Germinal center (tissue), 1 donor: ENCODE measurements around the gene MAPKAPK2.

ENCODE experiments used
- DNase-seq: peaks from one replicate; pipeline ENCODE4 v3.0.0; 2012; ENCODE audit warnings: mixed read lengths, low spot score

The MAPKAPK2 gene

GRCh38 chr1:206661161-206661820, 23.4 kb upstream of the MAPKAPK2 start:
- no peak for DNase-seq

DNA sequence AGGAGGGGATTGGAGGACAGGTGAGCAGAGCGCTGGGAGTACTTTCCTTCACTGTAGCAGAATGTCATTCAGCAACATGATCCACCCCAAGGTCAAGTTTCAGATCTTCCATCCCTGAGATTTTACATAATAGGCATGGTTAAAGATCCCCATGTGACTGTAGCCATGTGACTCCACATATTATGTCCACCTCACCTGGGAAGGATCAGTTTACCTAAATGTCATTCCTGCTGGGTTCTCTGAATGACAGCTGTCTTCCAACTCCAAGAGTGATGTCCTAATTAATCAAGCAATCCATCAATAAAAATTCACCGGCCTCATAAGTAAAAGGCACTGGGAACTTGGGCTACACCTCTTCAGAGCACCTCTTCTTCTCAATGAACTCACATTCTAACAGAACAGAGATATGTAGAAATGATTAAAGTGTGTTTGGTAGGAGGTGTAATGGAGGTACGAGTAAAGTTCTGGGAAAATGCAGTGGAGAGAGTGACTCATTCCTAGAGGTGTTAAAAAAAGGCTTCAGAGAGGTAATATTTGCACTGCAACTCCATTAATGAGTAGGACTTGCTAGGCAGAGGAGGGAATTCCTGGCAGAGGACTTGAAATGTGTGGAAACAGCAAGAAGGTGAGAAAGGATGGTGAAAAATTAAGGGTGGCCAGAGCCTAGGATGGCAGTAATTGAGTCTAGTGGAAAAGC, 22.2 kb upstream of the MAPKAPK2 start:
- no peak for DNase-seq

- no peak for DNase-seq
These were observed 21.3 kb upstream of the MAPKAPK2 start for GRCh38 chr1:206663362-206663761.

DNA sequence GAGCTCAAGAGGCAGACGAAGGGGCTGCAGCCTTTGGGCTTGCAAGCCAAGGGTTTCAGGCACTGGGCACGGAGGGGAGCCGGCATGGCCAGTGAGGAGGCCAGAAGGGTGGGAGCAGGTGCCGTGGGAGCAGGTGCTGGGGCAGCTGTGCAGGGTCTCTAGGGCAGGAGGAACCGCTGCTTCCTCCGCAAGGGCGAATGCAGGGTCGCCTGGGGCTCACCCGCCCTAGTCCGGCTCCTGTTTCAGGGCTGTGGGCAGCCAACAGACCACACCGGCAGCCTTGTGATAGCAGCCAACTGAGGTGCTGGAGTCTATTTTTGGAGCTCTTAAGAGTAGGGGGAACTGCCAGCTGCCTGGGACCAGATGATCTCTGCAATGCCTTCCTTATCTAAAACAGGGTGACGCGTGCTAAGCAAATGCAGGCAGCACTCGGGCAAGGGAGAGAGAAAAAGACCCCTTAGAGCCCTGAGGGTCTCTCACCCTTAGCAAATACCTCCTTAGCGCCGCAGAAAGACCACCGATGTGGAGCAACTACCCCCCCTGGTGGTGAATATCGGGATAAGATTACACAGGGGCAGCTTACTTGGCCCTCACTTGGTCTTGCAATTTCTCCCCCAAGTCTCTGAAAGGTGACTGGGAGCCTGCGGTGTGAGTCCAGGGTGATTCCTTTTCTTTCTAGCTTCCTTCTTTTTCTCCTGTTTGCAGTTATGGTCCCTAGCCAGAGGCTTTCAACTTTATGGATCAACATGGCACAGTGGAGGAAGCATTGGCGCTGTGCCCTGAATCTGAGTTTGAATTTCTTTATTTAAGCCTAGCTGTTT, 20.7 kb upstream of the MAPKAPK2 start:
- DNase-seq: peak; percentile 81

DNA sequence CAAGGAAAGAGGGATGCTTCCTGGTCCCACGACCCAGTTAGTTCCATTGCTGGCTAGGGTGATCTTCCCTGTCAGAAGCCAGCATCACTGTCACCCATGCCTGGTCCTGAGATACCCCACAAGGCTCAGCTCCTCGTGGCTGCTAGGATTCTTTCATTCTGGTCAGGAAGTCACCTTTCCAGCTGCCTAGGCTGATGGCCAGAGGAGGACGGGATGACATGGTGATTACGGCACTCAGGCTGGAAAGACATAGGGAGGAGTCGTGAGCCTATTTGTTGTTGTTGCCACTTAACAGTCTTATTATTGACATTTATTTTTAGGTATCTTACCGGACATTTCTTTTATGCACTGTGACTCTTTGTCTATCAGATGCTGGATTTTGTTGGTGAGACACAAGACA, 20.0 kb upstream of the MAPKAPK2 start:
- no peak for DNase-seq

DNA sequence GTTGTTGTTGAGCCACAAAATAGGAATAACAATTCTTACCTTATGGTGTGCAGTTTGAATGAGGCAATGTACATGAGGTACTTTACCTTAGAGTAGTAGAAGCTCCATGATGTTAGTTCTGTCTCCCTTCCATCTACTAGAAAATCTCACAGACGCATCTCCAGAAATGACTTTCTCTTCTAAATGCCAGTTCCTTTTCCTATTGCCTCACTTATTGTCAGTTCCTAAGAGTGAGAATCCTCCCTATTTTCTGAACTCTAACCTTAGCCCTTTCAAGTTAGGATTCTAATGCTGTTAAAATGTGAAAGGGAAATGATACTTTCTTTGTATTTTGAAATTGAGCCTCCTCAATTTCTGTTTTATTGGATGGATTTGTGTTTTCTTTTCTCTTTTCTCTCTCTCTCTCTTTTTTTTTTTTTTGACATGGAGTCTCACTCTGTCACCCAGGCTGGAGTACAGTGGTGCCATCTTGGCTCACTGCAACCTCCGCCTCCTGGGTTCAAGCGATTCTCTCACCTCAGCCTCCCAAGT, 18.6 kb upstream of the MAPKAPK2 start:
- DNase-seq: no peak

DNA sequence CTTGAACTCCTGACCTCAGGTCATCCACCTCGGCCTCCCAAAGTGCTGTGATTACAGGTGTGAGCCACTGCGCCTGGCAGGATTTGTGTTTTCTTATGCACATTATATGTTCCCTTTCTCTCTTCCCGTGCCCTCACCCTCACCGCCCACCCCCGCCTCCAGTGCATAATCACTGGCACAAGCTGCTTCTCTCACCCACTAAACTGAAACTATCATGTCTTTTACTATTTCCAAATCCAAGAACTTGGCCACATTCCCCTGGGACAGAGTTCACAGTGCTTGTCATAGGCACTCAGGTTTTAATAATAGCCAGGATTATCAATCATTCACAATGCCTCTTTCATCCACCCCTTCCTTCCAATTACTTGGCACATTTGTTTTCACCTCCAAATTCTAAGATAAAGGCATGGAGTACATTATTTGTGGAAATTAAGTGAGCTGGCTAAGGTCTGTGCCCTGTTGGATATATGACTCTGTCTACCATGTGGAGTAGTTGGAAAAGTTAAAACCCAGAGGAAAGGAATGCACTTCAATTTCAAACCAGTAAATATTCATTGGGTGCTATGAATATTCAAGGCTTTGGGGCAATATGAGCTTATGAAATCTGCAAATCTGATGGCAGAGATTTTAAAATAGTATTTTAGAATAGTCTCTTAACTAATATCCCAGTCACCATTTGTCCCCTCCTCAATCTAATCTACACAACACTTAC, 17.6 kb upstream of the MAPKAPK2 start:
- no peak for DNase-seq

DNA sequence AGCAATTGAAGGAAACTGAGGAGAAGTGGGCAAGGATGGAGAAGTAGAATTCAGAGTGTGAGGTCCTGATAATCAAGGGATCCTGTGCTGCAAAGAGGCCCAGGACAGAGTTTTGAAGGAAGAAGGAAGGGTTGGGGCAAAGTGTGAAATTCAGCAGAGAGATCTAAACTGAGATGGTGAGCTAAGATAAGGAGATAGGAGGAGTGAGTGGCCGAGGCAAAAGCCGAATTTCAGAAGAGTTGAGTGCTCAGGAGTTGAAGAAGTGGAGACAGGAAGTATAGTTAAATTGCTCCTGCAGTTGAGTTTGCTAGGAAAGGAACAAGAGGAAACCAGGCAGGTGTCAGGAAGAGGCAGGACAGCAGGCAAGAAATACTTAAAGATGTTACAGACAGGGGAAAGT, 16.4 kb upstream of the MAPKAPK2 start:
- no peak for DNase-seq

GRCh38 chr1:206668874-206669410, 15.8 kb upstream of the MAPKAPK2 start:
- no peak for DNase-seq

GRCh38 chr1:206672011-206672688, 12.6 kb upstream of the MAPKAPK2 start:
- no peak for DNase-seq

GRCh38 chr1:206672844-206673758, 11.6 kb upstream of the MAPKAPK2 start:
- no peak for DNase-seq

GRCh38 chr1:206674236-206674635, 10.5 kb upstream of the MAPKAPK2 start:
- no peak for DNase-seq

DNA sequence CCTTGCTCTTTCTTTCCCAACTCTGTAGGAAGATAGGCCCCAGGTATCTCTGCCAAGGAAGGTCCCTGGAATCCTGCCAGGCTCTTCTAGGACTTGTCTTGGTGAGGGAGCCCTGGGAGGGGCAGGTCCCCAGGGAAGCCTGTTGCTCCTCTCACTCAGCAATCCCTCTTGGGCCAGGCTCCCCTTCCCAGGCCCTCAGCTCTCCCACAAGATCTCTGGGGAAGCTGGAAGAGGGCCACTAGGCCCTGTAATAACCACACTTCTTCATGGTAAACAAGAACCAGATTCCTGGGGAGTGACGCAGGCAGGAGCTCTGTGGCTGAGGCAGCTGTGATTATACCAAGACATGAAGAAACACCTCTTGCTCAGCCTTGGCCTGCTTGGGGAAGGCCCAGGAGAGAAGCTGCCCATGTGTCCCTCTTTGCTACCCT, 9.9 kb upstream of the MAPKAPK2 start:
- no peak for DNase-seq

DNA sequence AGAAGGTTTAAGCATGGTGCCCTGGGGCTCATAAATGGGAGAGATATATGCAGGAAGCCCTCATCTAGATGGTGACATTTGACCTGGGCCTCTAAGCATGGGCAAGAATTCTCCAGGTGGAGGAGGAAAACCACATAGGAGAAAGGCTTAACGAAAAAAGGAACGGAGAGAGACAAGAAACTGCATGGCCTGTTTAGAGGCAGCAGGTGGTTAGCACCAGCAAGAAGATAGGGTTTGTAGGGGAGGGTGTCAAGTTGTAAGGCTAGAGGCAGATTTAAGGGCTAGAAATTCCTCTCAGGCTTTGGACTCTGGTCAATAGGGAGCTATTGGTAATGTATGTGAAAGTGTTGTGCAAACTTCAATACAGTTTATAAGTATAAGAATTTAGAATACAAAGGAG, 8.2 kb upstream of the MAPKAPK2 start:
- DNase-seq: no peak

- DNase-seq: no peak
These were observed 6.2 kb upstream of the MAPKAPK2 start for GRCh38 chr1:206678490-206678889.

DNA sequence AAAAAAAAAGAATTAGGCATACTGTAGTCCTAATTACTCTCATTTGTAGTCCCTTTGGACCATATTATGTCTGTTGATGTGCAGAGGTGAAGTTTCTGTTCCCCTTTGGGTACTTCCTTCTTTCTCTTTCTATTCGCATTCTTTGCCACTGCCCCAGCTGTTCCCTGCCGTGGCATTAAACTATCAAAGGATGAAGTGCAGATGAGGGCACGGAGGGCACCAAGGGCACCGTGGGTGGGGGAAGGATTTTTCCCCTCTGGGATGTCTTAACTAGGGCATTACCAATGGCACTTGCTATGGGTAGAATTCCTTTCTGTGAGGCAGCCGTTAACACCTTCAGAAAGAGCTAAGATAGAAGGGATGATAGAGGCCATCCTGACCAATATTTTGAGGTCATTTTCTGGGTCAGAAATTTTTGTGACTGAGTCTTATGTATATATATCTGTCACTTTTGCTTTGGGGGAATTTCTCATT, 4.9 kb upstream of the MAPKAPK2 start:
- DNase-seq: peak; percentile 77

DNA sequence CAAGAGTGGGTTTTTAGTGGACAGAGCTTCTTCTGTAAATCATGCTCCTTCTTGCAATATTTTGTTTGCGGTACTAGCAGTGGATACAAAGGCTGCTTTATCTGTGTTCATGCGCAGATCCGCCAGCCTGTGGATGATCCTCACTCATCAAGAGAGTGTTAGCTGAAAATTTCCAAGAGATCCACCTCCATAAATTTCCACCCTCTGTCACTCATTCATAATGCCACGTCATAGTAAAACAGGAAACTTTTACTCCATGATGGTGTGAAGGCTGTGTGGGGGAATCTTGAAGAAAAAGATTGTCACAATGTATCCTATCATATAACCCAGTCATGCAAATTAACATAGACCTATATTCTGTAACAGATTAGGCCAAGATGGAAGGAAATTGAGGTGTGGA, 4.4 kb upstream of the MAPKAPK2 start:
- DNase-seq: no peak

DNA sequence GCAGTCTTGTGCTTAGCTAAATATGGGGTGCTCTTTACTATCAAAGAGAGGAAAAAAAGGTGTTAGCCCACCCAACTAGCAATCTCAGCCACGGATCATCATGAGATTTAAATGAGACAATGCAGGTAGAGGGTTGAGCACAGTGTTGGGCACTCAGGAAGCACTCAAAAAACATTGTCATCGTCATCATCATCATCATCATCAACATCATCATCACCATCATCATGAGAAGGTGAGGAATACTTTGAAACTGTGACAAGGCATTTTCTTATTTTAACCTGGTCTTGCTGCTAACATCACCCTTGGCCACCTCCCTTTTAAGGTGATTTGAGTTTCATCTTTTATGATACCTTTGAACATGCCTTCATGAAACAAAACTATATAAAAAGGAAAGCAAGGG, 3.3 kb upstream of the MAPKAPK2 start:
- no peak for DNase-seq

- DNase-seq: peak; percentile 40
These were observed 2.6 kb upstream of the MAPKAPK2 start for GRCh38 chr1:206682111-206682510.

DNA sequence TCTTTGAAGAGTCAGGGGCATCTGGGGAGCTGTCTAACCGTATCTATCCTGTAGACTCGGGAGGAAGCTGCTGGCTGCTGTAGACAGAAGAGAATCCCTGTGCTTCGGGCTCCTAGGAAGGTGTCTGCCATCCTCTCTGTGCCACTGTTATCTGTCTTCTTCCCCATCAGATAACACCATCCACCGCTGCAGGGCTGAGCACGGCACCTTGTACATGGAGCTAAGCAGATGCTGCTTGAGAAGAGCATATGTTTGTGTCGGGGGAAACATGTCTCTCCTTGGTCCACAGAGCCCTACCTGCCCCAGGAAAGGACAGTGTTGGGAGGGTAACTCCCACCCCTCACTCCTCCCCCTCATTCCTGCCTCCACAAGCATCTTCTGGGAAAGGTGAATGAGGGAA, 1.4 kb upstream of the MAPKAPK2 start:
- no peak for DNase-seq
